ENCODE results near the gene GNL1.

GRCh38 chr6:30541515-30542403 is 14.5 kb downstream of the GNL1 start:
- TF ChIP-seq CTCF (IDR thresholded peaks at IDR 0.05; ENCODE audit: control extremely low read depth in 1 of 3, insufficient read depth in 1 of 3, low read depth in 1 of 3, low read length in 3 of 3) (peak; percentile 87 to 97 (median 91)), ATF3 (IDR thresholded peaks at IDR 0.05; ENCODE audit: insufficient read depth, low read depth, low read length) (no peak), JUND (IDR thresholded peaks at IDR 0.05; ENCODE audit: low read length) (no peak), EP300 (IDR thresholded peaks at IDR 0.05; ENCODE audit: borderline replicate concordance in 1 of 2, low read depth in 2 of 2, low read length in 2 of 2) (no peak), RBBP5 (IDR thresholded peaks at IDR 0.05; ENCODE audit: borderline replicate concordance, low read depth, low read length) (no peak), POLR2A (IDR thresholded peaks at IDR 0.05; ENCODE audit: control extremely low read depth in 1 of 2, low read depth in 2 of 2, low read length in 2 of 2) (peak in 1 of 2 experiments; percentile 33; a peak in 1 of 3 replicates), BRCA1 (IDR thresholded peaks at IDR 0.05; ENCODE audit: low read depth, low read length) (no peak), PHF8 (conservative IDR thresholded peaks at IDR 0.05; ENCODE audit: low read depth, low read length) (no peak), POLR2AphosphoS5 (IDR thresholded peaks at IDR 0.05; ENCODE audit: low read depth, low read length) (no peak), CEBPB (IDR thresholded peaks at IDR 0.05; ENCODE audit: low read depth, low read length) (no peak), RAD21 (IDR thresholded peaks at IDR 0.05 in 1 of 2, conservative IDR thresholded peaks at IDR 0.05 in 1 of 2; ENCODE audit: low read depth in 2 of 2, low read length in 2 of 2) (peak; percentile 52 to 65), EGR1 (IDR thresholded peaks at IDR 0.05; ENCODE audit: borderline replicate concordance, low read depth, low read length) (no peak), CREB1 (IDR thresholded peaks at IDR 0.05) (peak; percentile 66)

Measured in H1 (cell line).